ENCODE results near the gene PTPRR.

- no peak for TF ChIP-seq CTCF (IDR thresholded peaks at IDR 0.05; ENCODE audit: insufficient read depth, low read length, poor library complexity, severe bottlenecking)
- no peak for TF ChIP-seq EZH2phosphoT487 (conservative IDR thresholded peaks at IDR 0.05; ENCODE audit: low read length)
Observed at GRCh38 chr12:70783455-70783854, 137.1 kb downstream of the PTPRR start.

All from SU-DHL-6 (cell line).